Endometrium (tissue), 2 donors: ENCODE data around the gene RNF224.

Experiments
- FAIRE-seq: peaks from 2 replicates; lab custom pipeline; 2012; peaks lifted over from hg19 to GRCh38; lab: Jason Lieb, UNC
- donor health status: control.
- donor health status: control.

Gene RNF224

DNA sequence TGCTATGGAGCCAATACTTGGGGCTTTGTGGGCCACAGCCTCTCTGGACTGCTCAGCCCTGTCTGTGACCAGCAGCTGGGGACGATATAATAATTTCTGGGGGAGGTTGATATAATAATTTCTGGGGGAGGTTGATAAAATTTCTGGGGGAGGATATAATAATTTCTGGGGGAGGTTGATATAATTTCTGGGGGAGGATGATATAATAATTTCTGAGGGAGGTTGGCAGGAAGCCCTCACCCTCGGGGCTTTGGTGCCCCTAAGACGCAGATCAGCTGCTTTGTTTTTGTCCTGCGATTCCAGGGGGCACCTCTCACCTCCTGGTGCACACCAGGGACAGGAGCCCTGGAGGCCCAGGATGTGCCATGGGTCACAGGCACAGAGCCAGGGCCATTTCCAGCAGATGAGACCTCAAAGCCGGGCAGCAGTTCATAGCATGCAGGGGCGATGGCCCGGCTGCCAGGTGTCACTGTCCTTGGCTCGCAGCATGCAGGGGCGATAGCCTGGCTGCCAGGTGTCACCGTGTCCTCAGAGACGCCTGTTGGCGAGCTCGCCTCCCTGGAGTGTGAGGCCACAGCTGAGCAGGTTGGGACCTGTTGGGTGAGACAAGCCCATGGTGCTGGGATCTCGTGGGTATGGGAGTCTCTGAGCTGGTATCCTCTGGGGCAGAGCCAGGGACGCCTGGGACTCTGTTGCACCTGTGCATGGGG, 46.5 kb downstream of the RNF224 start:
- no peak for FAIRE-seq

DNA sequence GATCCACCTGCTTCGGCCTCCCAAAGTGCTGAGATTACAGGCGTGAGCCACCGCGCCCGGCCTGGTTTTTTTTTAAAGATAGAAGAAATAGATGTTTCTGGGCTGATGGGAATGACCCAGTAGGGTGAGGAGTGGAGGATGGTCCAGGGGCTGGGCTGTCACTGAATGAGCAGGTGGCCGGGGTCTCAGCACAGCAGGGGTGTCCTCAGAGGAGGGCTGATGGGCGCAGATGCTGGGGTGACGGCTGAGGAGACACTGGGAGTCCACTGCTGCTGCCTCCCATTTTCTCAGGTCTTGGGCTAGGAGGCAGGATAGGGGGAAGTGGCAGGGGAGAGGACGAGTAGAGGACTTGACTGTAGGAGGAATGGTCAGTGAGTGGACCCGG, 47.9 kb downstream of the RNF224 start:
- no peak for FAIRE-seq

GRCh38 chr9:137275588-137276472, 48.5 kb downstream of the RNF224 start:
- no peak for FAIRE-seq

GRCh38 chr9:137276473-137277328, 49.4 kb downstream of the RNF224 start:
- no peak for FAIRE-seq

DNA sequence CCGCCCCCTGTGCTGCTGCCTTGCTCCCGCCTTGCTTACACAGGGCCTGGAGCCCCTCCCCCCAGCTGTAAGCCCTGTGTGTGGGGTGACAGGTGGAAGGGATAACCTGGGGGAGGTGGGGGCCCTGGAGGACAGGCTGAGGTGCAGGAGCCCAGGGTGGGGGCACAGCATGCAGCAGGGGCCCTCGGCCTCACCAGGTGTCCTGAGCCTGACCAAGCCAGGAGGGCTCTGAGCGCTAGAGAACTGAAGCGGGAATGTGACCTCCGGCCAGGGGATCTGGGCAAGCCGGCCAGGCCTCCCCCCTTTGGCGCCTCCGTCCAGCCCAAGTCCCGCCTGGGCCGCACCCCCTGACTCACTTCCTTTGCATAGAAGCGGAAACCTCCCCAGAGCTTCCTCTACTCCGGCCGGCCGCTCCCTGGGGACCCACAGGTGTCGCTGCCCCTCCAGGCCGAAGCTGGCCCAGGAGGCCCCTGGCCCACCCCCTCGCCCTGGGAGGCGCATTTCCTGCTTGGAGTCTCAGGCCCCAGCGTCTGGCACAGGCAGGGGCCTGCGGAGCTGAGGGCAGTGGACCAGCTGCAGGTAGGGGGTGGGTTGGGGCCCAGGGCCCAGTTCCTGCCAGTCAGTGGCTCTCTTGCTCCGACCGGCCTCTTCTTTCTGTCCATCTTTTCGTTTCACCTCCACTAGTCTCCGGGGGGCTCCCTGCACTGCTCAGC, 50.2 kb downstream of the RNF224 start, which contains the start of gene TOR4A:
TOR4A (plus strand) TSS at position 398 of the 713 bp plus-strand sequence. CDS start 964 bp downstream, outside the sequence.
- no peak for FAIRE-seq

- no peak for FAIRE-seq
These were observed 50.9 kb downstream of the RNF224 start for GRCh38 chr9:137278061-137278701.
